ENCODE results near the gene HSPH1. TPM values are rescaled to one million over a fixed set of nuclear protein-coding genes. Genes with fewer than 3 reads are reported as not detected.

The HSPH1 gene
- total and polyA plus RNA-seq, 2 of the 13 experiments (the other 11 are each of a cell fraction or from before 2014, with no cell fraction given) = 13.0 to 62.9 TPM

DNA sequence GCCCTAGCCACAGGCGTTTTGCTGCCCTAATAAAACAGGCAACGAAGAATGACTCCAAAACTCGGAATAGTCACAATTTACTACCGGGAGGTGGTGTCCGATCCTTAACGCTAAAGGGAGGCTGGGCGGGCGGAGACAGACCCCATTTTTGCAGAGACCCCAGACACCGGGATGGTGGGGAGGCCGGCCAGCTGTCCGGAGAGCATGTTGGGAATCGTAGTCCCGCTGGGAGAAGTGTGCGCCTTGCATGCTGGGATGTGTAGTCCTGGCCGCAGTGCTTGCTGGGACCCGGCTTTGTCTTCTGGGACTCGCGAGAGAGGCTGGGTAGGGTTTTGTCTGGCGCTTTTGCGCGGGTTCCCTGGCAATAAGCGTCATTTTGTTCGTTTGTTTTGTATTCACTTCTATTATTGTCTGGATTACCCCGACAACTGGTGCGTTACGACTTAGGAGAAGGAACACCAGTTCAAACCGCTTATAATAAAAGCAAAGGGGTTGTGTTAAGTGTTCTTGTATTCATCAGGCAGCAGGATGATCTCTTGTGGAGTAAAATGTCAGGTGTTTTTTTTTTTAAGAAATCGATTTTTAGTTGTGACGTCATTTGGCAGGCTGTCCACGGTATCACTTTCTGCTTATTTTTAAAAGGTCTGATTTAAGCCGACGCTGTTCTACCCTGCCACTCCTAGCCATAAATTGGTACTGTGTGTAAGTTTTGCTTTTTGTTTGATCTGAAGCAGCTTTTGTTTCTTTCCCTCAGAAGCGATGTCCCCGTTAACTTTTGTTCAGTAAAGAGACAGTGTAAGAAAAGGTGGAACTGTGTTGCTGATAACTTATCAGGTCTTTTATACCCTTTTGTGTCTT, 676 bp upstream of the HSPH1 start (continued):
- TF ChIP-seq SNRNP70 (IDR thresholded peaks at IDR 0.05; ENCODE audit: low read depth, low read length) (no peak), PHF20 (CRISPR knock-in tag; IDR thresholded peaks at IDR 0.05) (no peak; the same call in 1 of the 2 replicates), TIGD3 (CRISPR knock-in tag; IDR thresholded peaks at IDR 0.05; ENCODE audit: borderline replicate concordance) (no peak), THYN1 (CRISPR knock-in tag; IDR thresholded peaks at IDR 0.05; ENCODE audit: borderline replicate concordance, low read depth) (no peak), AHR (CRISPR knock-in tag; IDR thresholded peaks at IDR 0.05) (no peak), ZNF780A (CRISPR knock-in tag; IDR thresholded peaks at IDR 0.05) (no peak), ZNF678 (CRISPR knock-in tag; IDR thresholded peaks at IDR 0.05) (no peak), ZNF441 (CRISPR knock-in tag; IDR thresholded peaks at IDR 0.05; ENCODE audit: borderline replicate concordance) (no peak), TCF7 (IDR thresholded peaks at IDR 0.05; ENCODE audit: low read depth) (no peak), ZSCAN9 (CRISPR knock-in tag; IDR thresholded peaks at IDR 0.05; ENCODE audit: borderline replicate concordance) (no peak; the same call in 1 of the 2 replicates), SIX4 (CRISPR knock-in tag; IDR thresholded peaks at IDR 0.05) (no peak), ZNF414 (CRISPR knock-in tag; IDR thresholded peaks at IDR 0.05) (no peak), KLF9 (CRISPR knock-in tag; IDR thresholded peaks at IDR 0.05; ENCODE audit: low read depth) (no peak), ZNF383 (CRISPR knock-in tag; IDR thresholded peaks at IDR 0.05; ENCODE audit: borderline replicate concordance) (no peak), RCOR2 (CRISPR knock-in tag; IDR thresholded peaks at IDR 0.05) (no peak), NFIC (IDR thresholded peaks at IDR 0.05; ENCODE audit: low read length) (no peak), KLF16 (CRISPR knock-in tag; IDR thresholded peaks at IDR 0.05) (no peak; a peak in 1 of 4 replicates), POLR2AphosphoS5 (IDR thresholded peaks at IDR 0.05; ENCODE audit: low read depth, low read length) (peak; percentile 66), ZNF570 (CRISPR knock-in tag; IDR thresholded peaks at IDR 0.05; ENCODE audit: borderline replicate concordance) (no peak), RXRA (CRISPR knock-in tag; IDR thresholded peaks at IDR 0.05) (no peak), ZNF746 (CRISPR knock-in tag; IDR thresholded peaks at IDR 0.05) (no peak; the same call in 1 of the 2 replicates), FOXK2 (IDR thresholded peaks at IDR 0.05) (0 out of 2 replicates have a peak, but pooled peaks have one; percentile 13), ZNF263 (CRISPR knock-in tag; IDR thresholded peaks at IDR 0.05) (no peak), NFE2L2 (IDR thresholded peaks at IDR 0.05; ENCODE audit: low read length) (no peak), ZHX1 (CRISPR knock-in tag; IDR thresholded peaks at IDR 0.05; ENCODE audit: low read depth) (peak; percentile 86; the same call in 1 of the 2 replicates), SMAD3 (CRISPR knock-in tag; IDR thresholded peaks at IDR 0.05) (no peak), ZFP1 (CRISPR knock-in tag; IDR thresholded peaks at IDR 0.05) (no peak), TRIM24 (CRISPR knock-in tag; IDR thresholded peaks at IDR 0.05) (no peak)

Measured in HepG2 (cell line).